Measurements from ENCODE around the gene GALNT14.

DNA sequence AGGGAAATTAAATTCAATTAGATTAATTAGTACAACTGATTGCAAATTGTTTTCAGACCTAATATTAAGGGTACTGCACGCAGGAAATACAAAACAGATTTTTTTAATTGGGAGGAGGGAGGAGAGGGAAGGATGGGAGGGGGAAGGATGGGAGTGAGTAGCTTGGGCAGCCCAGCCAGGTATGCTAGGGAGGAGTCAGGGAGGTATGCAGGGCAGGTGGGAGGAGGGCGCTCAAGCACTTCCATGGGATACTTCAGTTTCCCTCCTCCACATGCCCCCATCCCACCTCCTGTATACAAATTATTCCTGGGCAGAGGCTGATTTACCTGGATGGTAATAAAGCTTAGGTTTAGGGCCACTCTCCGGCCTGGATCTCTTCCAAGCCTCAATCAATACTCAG is 254.4 kb downstream of the GALNT14 start:
- TF ChIP-seq, protein P1, sequence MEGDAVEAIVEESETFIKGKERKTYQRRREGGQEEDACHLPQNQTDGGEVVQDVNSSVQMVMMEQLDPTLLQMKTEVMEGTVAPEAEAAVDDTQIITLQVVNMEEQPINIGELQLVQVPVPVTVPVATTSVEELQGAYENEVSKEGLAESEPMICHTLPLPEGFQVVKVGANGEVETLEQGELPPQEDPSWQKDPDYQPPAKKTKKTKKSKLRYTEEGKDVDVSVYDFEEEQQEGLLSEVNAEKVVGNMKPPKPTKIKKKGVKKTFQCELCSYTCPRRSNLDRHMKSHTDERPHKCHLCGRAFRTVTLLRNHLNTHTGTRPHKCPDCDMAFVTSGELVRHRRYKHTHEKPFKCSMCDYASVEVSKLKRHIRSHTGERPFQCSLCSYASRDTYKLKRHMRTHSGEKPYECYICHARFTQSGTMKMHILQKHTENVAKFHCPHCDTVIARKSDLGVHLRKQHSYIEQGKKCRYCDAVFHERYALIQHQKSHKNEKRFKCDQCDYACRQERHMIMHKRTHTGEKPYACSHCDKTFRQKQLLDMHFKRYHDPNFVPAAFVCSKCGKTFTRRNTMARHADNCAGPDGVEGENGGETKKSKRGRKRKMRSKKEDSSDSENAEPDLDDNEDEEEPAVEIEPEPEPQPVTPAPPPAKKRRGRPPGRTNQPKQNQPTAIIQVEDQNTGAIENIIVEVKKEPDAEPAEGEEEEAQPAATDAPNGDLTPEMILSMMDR (IDR thresholded peaks at IDR 0.05; ENCODE audit: insufficient read depth, low read depth, low read length): no peak
- TF ChIP-seq EZH2 (IDR thresholded peaks at IDR 0.05; ENCODE audit: insufficient read depth, low read length): no peak
